ENCODE results near the gene TRMT61A.
A peak's percentile ranks its signal among the peaks of the same experiment; 100 is the strongest.
"Not testable (repeated sequence)": the region's sequence is repeated elsewhere in the genome, so short reads cannot be mapped to it uniquely, and the experiment has no call there.

Gene TRMT61A

GRCh38 chr14:103508521-103509329, 20.3 kb upstream of the TRMT61A start:
- DNase-seq (ENCODE audit: low read depth in 2 of 3, low spot score in 2 of 3): no peak

- no peak for DNase-seq (ENCODE audit: low read depth in 2 of 3, low spot score in 2 of 3)
These were observed 18.9 kb upstream of the TRMT61A start for GRCh38 chr14:103509864-103510723.

- no peak for DNase-seq (ENCODE audit: low read depth in 2 of 3, low spot score in 2 of 3)
These were observed 18.0 kb upstream of the TRMT61A start for GRCh38 chr14:103510724-103511693.

- not testable (repeated sequence) for DNase-seq (ENCODE audit: low read depth in 2 of 3, low spot score in 2 of 3)
These were observed 16.8 kb upstream of the TRMT61A start for GRCh38 chr14:103512180-103512579.

- no peak for DNase-seq (ENCODE audit: low read depth in 2 of 3, low spot score in 2 of 3)
These were observed 16.0 kb upstream of the TRMT61A start for GRCh38 chr14:103512701-103513611.

- no peak for DNase-seq (ENCODE audit: low read depth in 2 of 3, low spot score in 2 of 3)
These were observed 14.2 kb upstream of the TRMT61A start for GRCh38 chr14:103514596-103515421.

- no peak for DNase-seq (ENCODE audit: low read depth in 2 of 3, low spot score in 2 of 3)
These were observed 12.4 kb upstream of the TRMT61A start for GRCh38 chr14:103516426-103517173.

- DNase-seq (ENCODE audit: low read depth in 2 of 3, low spot score in 2 of 3): no peak
These were observed 11.8 kb upstream of the TRMT61A start for GRCh38 chr14:103517174-103517566.

- DNase-seq (ENCODE audit: low read depth in 2 of 3, low spot score in 2 of 3): no peak
These were observed 11.1 kb upstream of the TRMT61A start for GRCh38 chr14:103517721-103518421.

GRCh38 chr14:103518422-103519042, 10.5 kb upstream of the TRMT61A start:
- peak in 1 of 3 experiments; percentile 41 for DNase-seq (ENCODE audit: low read depth in 2 of 3, low spot score in 2 of 3)

- no peak for DNase-seq (ENCODE audit: low read depth in 2 of 3, low spot score in 2 of 3)
These were observed 9.8 kb upstream of the TRMT61A start for GRCh38 chr14:103519043-103519836.

- DNase-seq (ENCODE audit: low read depth in 2 of 3, low spot score in 2 of 3): no peak
These were observed 9.2 kb upstream of the TRMT61A start for GRCh38 chr14:103519837-103520212.

GRCh38 chr14:103520269-103520656, 8.7 kb upstream of the TRMT61A start:
- DNase-seq (ENCODE audit: low read depth in 2 of 3, low spot score in 2 of 3): no peak

- DNase-seq (ENCODE audit: low read depth in 2 of 3, low spot score in 2 of 3): peak in 1 of 3 experiments; percentile 28
These were observed 8.1 kb upstream of the TRMT61A start for GRCh38 chr14:103520657-103521437.

GRCh38 chr14:103521438-103521950, 7.5 kb upstream of the TRMT61A start:
- no peak for DNase-seq (ENCODE audit: low read depth in 2 of 3, low spot score in 2 of 3)
